Endothelial cell (in vitro differentiated cells): ENCODE results near the gene ARHGAP33. TPM values are rescaled to one million over a fixed set of nuclear protein-coding genes. Genes with fewer than 3 reads are reported as not detected.

Experiments
- DNase-seq: peaks from one replicate; pipeline ENCODE4 v3.0.0; 2021; ENCODE audit warnings: low spot score
- H3K27ac Mint-ChIP-seq: one replicate; pipeline ENCODE4 v1.8.0; 2021; ENCODE audit warnings: mixed read lengths, inconsistent platforms; ENCODE audit not compliant: unreplicated experiment
- H3K27me3 Mint-ChIP-seq: one replicate; pipeline ENCODE4 v1.8.0; 2021; ENCODE audit warnings: mild to moderate bottlenecking, moderate library complexity, mixed read lengths, inconsistent platforms; ENCODE audit not compliant: unreplicated experiment
- H3K36me3 Mint-ChIP-seq: one replicate; pipeline ENCODE4 v1.8.0; 2021; ENCODE audit warnings: mild to moderate bottlenecking, low read depth, mixed read lengths, inconsistent platforms; ENCODE audit not compliant: unreplicated experiment
- H3K4me1 Mint-ChIP-seq: one replicate; pipeline ENCODE4 v1.8.0; 2021; ENCODE audit warnings: mild to moderate bottlenecking, mixed read lengths, inconsistent platforms; ENCODE audit not compliant: unreplicated experiment
- H3K4me3 Mint-ChIP-seq: one replicate; pipeline ENCODE4 v1.8.0; 2021; ENCODE audit warnings: mild to moderate bottlenecking, mixed read lengths, inconsistent platforms; ENCODE audit not compliant: unreplicated experiment
- H3K9me3 Mint-ChIP-seq: one replicate; pipeline ENCODE4 v1.8.0; 2021; ENCODE audit warnings: mixed read lengths, inconsistent platforms; ENCODE audit not compliant: unreplicated experiment
- total RNA-seq: library from RNA; stranded (reverse); fragmentation: NEBNext Ultra II Directional; extraction: Animal tissue kit (Norgen Biotek cat#: 25700); gene quantifications from one replicate; pipeline ENCODE4 v1.2.1, GENCODE V29; 2021; ENCODE audit not compliant: unreplicated experiment
- TF ChIP-seq, protein P1 (sequence below): fragments of 200-600 bp; sonication (generic); IDR thresholded peaks from one replicate; pipeline ENCODE4 v1.5.0; 2021; ENCODE audit warnings: antibody characterized with exemption; ENCODE audit not compliant: unreplicated experiment

The ARHGAP33 gene
- total RNA-seq, 1 donor from 2014 or later: 8.5 TPM

DNA sequence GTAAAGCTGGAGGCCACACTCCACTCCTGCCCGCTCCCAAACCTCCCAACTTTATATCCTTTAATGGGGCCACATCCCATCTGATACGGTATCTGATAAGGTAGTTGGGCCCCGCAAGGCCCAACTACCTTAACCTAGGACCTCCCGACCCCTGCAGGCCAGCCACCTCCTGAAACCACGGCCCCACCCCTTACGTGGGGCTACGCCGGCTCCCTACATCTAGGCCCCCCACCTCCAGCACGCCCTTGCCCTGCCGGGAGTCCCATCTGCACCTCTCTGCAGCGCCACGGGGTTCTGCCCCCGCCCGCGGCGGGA lies 35.3 kb upstream of the ARHGAP33 start:
- no peaks in the 10 kb centered on the region for H3K9me3 Mint-ChIP-seq
- peak overlapping the region; percentile 86 for H3K4me3 Mint-ChIP-seq
- H3K4me1 Mint-ChIP-seq: peaks cover 19% of the 10 kb centered on the region
- peaks cover 22% of the 10 kb centered on the region for H3K36me3 Mint-ChIP-seq
- TF ChIP-seq, protein P1, sequence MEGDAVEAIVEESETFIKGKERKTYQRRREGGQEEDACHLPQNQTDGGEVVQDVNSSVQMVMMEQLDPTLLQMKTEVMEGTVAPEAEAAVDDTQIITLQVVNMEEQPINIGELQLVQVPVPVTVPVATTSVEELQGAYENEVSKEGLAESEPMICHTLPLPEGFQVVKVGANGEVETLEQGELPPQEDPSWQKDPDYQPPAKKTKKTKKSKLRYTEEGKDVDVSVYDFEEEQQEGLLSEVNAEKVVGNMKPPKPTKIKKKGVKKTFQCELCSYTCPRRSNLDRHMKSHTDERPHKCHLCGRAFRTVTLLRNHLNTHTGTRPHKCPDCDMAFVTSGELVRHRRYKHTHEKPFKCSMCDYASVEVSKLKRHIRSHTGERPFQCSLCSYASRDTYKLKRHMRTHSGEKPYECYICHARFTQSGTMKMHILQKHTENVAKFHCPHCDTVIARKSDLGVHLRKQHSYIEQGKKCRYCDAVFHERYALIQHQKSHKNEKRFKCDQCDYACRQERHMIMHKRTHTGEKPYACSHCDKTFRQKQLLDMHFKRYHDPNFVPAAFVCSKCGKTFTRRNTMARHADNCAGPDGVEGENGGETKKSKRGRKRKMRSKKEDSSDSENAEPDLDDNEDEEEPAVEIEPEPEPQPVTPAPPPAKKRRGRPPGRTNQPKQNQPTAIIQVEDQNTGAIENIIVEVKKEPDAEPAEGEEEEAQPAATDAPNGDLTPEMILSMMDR: no peak
- no peak overlapping the region for H3K27ac Mint-ChIP-seq
- H3K27me3 Mint-ChIP-seq: peaks cover 24% of the 10 kb centered on the region
- no peak for DNase-seq

DNA sequence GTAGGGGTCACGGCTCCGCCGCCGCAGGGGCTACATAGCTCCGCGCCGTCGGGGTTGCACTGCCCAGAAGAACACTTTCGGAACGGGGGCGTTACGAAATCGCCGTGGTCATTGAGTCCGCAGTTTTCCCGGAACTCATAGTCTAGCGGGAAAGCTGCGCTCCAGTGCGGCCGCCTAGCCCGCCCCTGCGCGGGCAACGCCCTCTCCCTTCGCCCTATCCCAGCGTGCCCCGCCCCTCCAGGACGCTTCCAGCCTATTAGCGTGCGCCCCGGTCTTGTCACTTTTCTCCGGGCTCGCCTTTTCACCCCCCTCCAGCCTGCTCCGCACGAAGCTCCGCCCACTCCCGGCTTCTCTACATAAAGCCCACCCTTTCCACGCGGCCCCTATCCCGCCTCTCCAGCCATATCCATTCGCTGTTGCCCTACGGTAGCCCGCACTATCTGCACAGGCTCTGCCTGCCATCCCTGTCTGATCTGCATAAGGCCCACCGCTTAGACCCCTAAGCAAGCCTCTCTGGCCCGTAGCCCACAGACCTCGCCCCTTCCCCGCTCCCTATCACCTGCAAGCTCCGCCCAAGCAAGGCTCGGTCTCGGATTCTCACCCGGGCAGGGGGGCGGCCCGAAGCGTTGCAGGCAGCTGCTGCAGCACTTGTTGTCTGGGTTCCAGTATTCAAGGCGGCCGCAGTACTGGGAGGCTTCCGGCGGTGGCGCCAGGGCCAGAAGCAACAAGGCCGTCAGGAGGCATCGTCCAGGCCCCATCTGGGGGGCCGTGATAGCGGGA lies 34.8 kb upstream of the ARHGAP33 start:
- H3K4me1 Mint-ChIP-seq: peaks cover 21% of the 10 kb centered on the region
- H3K36me3 Mint-ChIP-seq: peaks cover 18% of the 10 kb centered on the region
- peaks cover 22% of the 10 kb centered on the region for H3K27me3 Mint-ChIP-seq
- DNase-seq: peak; percentile 96
- TF ChIP-seq, protein P1: no peak
- peak overlapping the region; percentile 48 for H3K27ac Mint-ChIP-seq
- no peaks in the 10 kb centered on the region for H3K9me3 Mint-ChIP-seq
- H3K4me3 Mint-ChIP-seq: peak overlapping the region; percentile 86

DNA sequence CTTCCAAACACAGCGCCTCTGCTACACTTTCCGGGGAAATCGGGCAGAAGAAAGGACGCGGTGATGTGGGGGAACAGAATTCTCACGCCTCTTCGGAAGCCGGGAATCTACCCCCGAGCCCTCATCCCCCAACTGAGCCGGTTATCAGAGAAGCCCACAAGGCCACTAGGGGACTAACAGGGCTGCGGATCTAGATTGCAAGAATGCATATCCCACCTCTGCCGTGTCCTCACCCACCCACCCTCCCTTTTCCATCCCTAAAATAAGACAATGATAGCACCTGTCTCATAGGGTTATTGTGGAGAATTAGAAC lies 34.2 kb upstream of the ARHGAP33 start:
- peak overlapping the region; percentile 48 for H3K27ac Mint-ChIP-seq
- peaks cover 14% of the 10 kb centered on the region for H3K36me3 Mint-ChIP-seq
- H3K4me1 Mint-ChIP-seq: peaks cover 26% of the 10 kb centered on the region
- TF ChIP-seq, protein P1: no peak
- peaks cover 20% of the 10 kb centered on the region for H3K27me3 Mint-ChIP-seq
- H3K9me3 Mint-ChIP-seq: no peaks in the 10 kb centered on the region
- H3K4me3 Mint-ChIP-seq: peak overlapping the region; percentile 86
- no peak for DNase-seq

DNA sequence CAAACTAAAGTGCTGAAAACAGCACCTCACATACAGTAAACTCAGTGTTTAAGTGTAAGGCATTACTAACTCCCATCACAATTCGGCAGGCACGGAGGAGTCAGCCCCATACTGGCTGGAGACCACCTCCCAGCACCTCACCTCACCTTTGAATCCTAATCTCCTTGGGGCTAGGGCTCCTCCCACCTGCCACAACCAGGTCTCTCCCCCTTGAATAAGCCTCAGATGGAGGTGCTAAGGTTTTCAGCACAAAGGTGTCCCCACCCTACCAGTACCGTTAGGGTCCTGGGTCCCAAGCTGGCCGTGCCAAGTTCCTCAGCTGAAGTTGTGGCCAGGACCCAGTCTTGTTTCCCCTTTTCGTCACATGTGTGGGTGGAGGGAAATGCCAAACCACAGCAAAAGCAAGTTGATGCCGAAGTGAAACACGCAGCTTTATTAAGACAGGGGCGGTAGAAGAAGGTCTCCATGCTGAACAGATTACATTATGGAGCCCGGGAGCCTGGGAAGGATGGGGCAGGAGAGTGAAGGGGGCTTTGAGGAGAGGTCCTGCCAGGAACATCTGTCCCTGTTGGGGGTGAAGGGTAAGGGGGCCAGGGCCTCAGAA lies 33.1 kb upstream of the ARHGAP33 start, which contains the start of gene IGFLR1:
IGFLR1 (minus strand) TSS at position 332 of the 604 bp plus-strand sequence. CDS start 1,272 bp downstream, outside the sequence.
- Mint-ChIP-seq H3K36me3 (peaks cover 13% of the 10 kb centered on the region), H3K4me3 (peak within 1 kb of the TSS; percentile 19), H3K9me3 (no peaks in the 10 kb centered on the region), H3K27ac (no peak within 1 kb of the TSS), H3K27me3 (peaks cover 19% of the 10 kb centered on the region), H3K4me1 (peaks cover 32% of the 10 kb centered on the region)
- TF ChIP-seq, protein P1: no peak
- DNase-seq: no peak
